Testis (tissue), 3 donors: Measurements from ENCODE around the gene GAD2. TPM values are rescaled to one million over a fixed set of nuclear protein-coding genes. Genes with fewer than 3 reads are reported as not detected.

Experiments used
- DNase-seq: peaks from one replicate; pipeline ENCODE4 v3.0.0-alpha.2; 2019
- H3K27ac ChIP-seq, 2 donors: fragments of 200-600 bp; sonication (generic); one replicate each; pipeline ENCODE4 v1.5.1; 2019
- H3K27me3 ChIP-seq: fragments of 200-600 bp; sonication (generic); one replicate; pipeline ENCODE4 v1.5.1; 2019
- H3K36me3 ChIP-seq: fragments of 200-600 bp; sonication (generic); one replicate; pipeline ENCODE4 v1.5.1; 2017; ENCODE audit warnings: low read depth; ENCODE audit errors: missing control alignments
- H3K4me1 ChIP-seq: fragments of 200-600 bp; sonication (generic); one replicate; pipeline ENCODE4 v1.5.1; 2019
- H3K4me3 ChIP-seq, 2 donors: fragments of 200-600 bp; sonication (generic); one replicate each; pipeline ENCODE4 v1.5.1; 2017 to 2019
- H3K9me3 ChIP-seq: fragments of 200-600 bp; sonication (generic); one replicate; pipeline ENCODE4 v1.5.1; 2017
- CTCF ChIP-seq, 3 experiments: fragments of 450-650 bp in 2 of 3; fragments of 200-600 bp in 1 of 3; sonication (generic) in 1 of 3; IDR thresholded peaks; one replicate each; pipeline ENCODE4 v1.5.1; 2016 to 2019; ENCODE audit warnings: antibody characterized with exemption in 3 of 3, mild to moderate bottlenecking in 2 of 3, moderate library complexity in 1 of 3
- POLR2A ChIP-seq: fragments of 450-650 bp; IDR thresholded peaks from one replicate; pipeline ENCODE4 v1.6.1; 2017; ENCODE audit warnings: antibody characterized with exemption, mild to moderate bottlenecking, moderate library complexity
- WGBS, 2 donors: methylation state at CpG; one replicate each; pipeline ENCODE4 v1.1.5; 2018; 5-methylcytosine and 5-hydroxymethylcytosine counted together
- intact Hi-C: fragments of 100-400 bp; cut with DNase I; formaldehyde crosslinking; loops from one replicate; pipeline ENCODE4 v1.15.1; 2023; ENCODE audit warnings: low total_unique reads
- polyA plus RNA-seq: library from polyadenylated mRNA; stranded (reverse); fragments of 350-450 nt; fragmentation: Illumina TruSeq; extraction: RNeasy Lipid Tissue Mini Kit (QIAGEN cat#74804); gene quantifications from one replicate; pipeline ENCODE4 v1.2.3, GENCODE V29; 2014; ENCODE audit warnings: low read depth, low replicate concordance; ENCODE audit not compliant: insufficient read depth
- total RNA-seq, 2 donors: library from RNA; depleted of rRNA; stranded (reverse); fragments of >200 nt; gene quantifications; one replicate each; pipeline ENCODE4 v1.2.3, GENCODE V29; 2016

Gene GAD2
- total and polyA plus RNA-seq, 3 donors from 2014 or later = 0.66 to 2.2 (median 1.0) TPM

- no peak overlapping the region for H3K4me3 ChIP-seq
- 56 to 63% methylated on average over 1 of the region's 1 CpG for WGBS, 2 donors
- DNase-seq = no peak
Observed at GRCh38 chr10:26219676-26220075, 3.1 kb downstream of the GAD2 start.

GRCh38 chr10:26220901-26221300 is 4.3 kb downstream of the GAD2 start:
- DNase-seq = no peak
- TF ChIP-seq POLR2A (no peak), CTCF (IDR thresholded peaks at IDR 0.05) (no peak)
- Histone ChIP-seq H3K36me3 (no peaks in the 10 kb centered on the region), H3K9me3 (no peaks in the 10 kb centered on the region), H3K27ac (no peak overlapping the region), H3K4me1 (peaks cover 10% of the 10 kb centered on the region), H3K27me3 (no peaks in the 10 kb centered on the region), H3K4me3 (no peak overlapping the region)
- intact Hi-C loops = no loop called here

More at GRCh38 chr10:26219676-26220075, 3.1 kb downstream of the GAD2 start:
- H3K36me3 ChIP-seq = no peaks in the 10 kb centered on the region
- TF ChIP-seq POLR2A (no peak), CTCF (IDR thresholded peaks at IDR 0.05) (no peak)
- H3K4me1 ChIP-seq = peaks cover 17% of the 10 kb centered on the region
- H3K27me3 ChIP-seq = no peaks in the 10 kb centered on the region
- no peak overlapping the region for H3K27ac ChIP-seq
- H3K9me3 ChIP-seq = no peaks in the 10 kb centered on the region
- intact Hi-C loops = no loop called here

GRCh38 chr10:26221541-26221940 is 5.0 kb downstream of the GAD2 start:
- intact Hi-C loops = no loop called here
- Histone ChIP-seq H3K27me3 (no peaks in the 10 kb centered on the region), H3K4me1 (peaks cover 5% of the 10 kb centered on the region), H3K36me3 (no peaks in the 10 kb centered on the region), H3K9me3 (no peaks in the 10 kb centered on the region), H3K27ac (no peak overlapping the region), H3K4me3 (no peak overlapping the region)
- WGBS, 2 donors = 45 to 60% methylated on average over 4 to 9 of the region's 9 CpGs
- no peak for DNase-seq
- TF ChIP-seq CTCF (IDR thresholded peaks at IDR 0.05) = no peak
- TF ChIP-seq POLR2A = no peak

GRCh38 chr10:26222563-26222962 is 6.0 kb downstream of the GAD2 start:
- 49 to 53% methylated on average over 3 of the region's 3 CpGs for WGBS, 2 donors
- no peak for TF ChIP-seq CTCF (IDR thresholded peaks at IDR 0.05)
- TF ChIP-seq POLR2A = no peak
- H3K27ac ChIP-seq = no peak overlapping the region
- no peaks in the 10 kb centered on the region for H3K9me3 ChIP-seq
- no peaks in the 10 kb centered on the region for H3K27me3 ChIP-seq
- no peaks in the 10 kb centered on the region for H3K4me1 ChIP-seq
- no peak for DNase-seq
- intact Hi-C loops = no loop called here
- H3K4me3 ChIP-seq = no peak overlapping the region
- no peaks in the 10 kb centered on the region for H3K36me3 ChIP-seq

GRCh38 chr10:26225322-26225721 is 8.7 kb downstream of the GAD2 start:
- no peak for DNase-seq
- TF ChIP-seq POLR2A (no peak), CTCF (IDR thresholded peaks at IDR 0.05) (no peak)
- intact Hi-C loops = no loop called here
- Histone ChIP-seq H3K9me3 (no peaks in the 10 kb centered on the region), H3K4me1 (no peaks in the 10 kb centered on the region), H3K4me3 (no peak overlapping the region), H3K27me3 (no peaks in the 10 kb centered on the region), H3K27ac (no peak overlapping the region), H3K36me3 (no peaks in the 10 kb centered on the region)
- WGBS, 2 donors = 83 to 87% methylated on average over 4 of the region's 4 CpGs
